RWPE2 (cell line): ENCODE data around the gene RGS7.

Experiments used
- ATAC-seq: fragments of 200-7000 bp; cut with Tn5 transposase; 3 replicates; pipeline ENCODE4 v1.9.1; 2021; ENCODE audit warnings: low read depth
- DNase-seq: peaks from one replicate; pipeline ENCODE4 v3.0.0-alpha.2; 2020; ENCODE audit warnings: low spot score
- H3K27ac ChIP-seq: fragments of 450-650 bp; 2 replicates; pipeline ENCODE4 v1.5.1; 2017; ENCODE audit warnings: mild to moderate bottlenecking; ENCODE audit not compliant: poor library complexity, severe bottlenecking
- H3K27me3 ChIP-seq: fragments of 250-450 bp; sonication (Bioruptor Pico); 2 replicates; pipeline ENCODE4 v1.5.1; 2021; ENCODE audit warnings: mild to moderate bottlenecking, moderate library complexity; ENCODE audit not compliant: insufficient read depth, poor library complexity, severe bottlenecking
- H3K36me3 ChIP-seq: fragments of 250-450 bp; sonication (Bioruptor Pico); 2 replicates; pipeline ENCODE4 v1.5.1; 2020; ENCODE audit warnings: low read depth, mild to moderate bottlenecking, moderate library complexity
- H3K4me1 ChIP-seq: fragments of 250-450 bp; sonication (Bioruptor Pico); 2 replicates; pipeline ENCODE4 v1.5.1; 2021; ENCODE audit warnings: mild to moderate bottlenecking, moderate library complexity; ENCODE audit not compliant: insufficient read depth, poor library complexity, severe bottlenecking
- H3K4me3 ChIP-seq: fragments of 250-450 bp; sonication (Bioruptor Pico); 2 replicates; pipeline ENCODE4 v1.5.1; 2021; ENCODE audit warnings: mild to moderate bottlenecking, moderate library complexity; ENCODE audit not compliant: severe bottlenecking
- H3K9me3 ChIP-seq: fragments of 250-450 bp; sonication (Bioruptor Pico); 2 replicates; pipeline ENCODE4 v1.5.1; 2021; ENCODE audit warnings: mild to moderate bottlenecking, moderate library complexity; ENCODE audit not compliant: severe bottlenecking
- TF ChIP-seq, protein P1 (sequence below): fragments of 450-650 bp; IDR thresholded peaks from one replicate; pipeline ENCODE4 v1.5.1; 2017; ENCODE audit warnings: mild to moderate bottlenecking, moderate library complexity; ENCODE audit not compliant: poor library complexity, severe bottlenecking

RGS7 gene

DNA sequence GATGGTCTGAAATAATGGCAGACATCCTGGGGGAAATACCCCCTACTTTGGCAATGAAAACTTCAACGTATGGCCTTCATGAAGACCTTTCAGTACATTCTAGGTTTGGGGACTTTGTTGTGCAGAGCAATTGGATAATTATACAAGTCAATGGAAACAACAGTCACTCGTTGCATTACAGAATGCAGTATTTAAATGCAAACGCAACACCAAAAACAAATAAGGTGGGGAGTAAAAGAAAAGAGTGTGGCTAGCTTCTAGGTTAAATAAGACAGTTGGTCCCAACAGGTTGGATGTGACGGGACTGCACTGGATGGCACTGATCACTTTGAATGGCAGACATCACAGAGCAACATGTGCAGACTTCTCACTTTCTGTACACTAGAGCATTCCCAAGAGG is 386.8 kb downstream of the RGS7 start:
- TF ChIP-seq, protein P1, sequence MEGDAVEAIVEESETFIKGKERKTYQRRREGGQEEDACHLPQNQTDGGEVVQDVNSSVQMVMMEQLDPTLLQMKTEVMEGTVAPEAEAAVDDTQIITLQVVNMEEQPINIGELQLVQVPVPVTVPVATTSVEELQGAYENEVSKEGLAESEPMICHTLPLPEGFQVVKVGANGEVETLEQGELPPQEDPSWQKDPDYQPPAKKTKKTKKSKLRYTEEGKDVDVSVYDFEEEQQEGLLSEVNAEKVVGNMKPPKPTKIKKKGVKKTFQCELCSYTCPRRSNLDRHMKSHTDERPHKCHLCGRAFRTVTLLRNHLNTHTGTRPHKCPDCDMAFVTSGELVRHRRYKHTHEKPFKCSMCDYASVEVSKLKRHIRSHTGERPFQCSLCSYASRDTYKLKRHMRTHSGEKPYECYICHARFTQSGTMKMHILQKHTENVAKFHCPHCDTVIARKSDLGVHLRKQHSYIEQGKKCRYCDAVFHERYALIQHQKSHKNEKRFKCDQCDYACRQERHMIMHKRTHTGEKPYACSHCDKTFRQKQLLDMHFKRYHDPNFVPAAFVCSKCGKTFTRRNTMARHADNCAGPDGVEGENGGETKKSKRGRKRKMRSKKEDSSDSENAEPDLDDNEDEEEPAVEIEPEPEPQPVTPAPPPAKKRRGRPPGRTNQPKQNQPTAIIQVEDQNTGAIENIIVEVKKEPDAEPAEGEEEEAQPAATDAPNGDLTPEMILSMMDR: no peak
- Histone ChIP-seq H3K27ac (no peak overlapping the region), H3K9me3 (no peaks in the 10 kb centered on the region), H3K4me1 (no peaks in the 10 kb centered on the region), H3K4me3 (no peak overlapping the region), H3K36me3 (no peaks in the 10 kb centered on the region), H3K27me3 (peaks cover 11% of the 10 kb centered on the region)
- ATAC-seq (no peak), DNase-seq (no peak)

DNA sequence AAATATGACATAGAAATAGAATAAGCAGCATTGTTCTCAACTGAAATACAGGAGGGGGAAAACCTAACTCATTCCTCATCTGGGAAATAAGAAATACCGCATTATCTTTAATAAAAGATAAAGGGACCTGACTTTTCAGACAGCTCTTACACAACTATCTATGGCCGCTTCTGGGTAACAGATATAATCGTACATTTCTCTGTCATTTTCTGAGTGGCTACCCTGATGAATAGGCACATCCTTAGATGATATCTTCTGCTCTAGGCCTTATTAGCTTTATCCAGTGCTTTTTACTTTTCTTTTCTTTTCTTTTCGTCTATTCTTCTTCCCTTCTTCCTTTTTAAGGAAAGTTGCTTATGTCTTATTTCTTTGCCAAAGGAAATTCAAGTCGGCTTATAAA is 388.1 kb downstream of the RGS7 start:
- no peak for ATAC-seq

DNA sequence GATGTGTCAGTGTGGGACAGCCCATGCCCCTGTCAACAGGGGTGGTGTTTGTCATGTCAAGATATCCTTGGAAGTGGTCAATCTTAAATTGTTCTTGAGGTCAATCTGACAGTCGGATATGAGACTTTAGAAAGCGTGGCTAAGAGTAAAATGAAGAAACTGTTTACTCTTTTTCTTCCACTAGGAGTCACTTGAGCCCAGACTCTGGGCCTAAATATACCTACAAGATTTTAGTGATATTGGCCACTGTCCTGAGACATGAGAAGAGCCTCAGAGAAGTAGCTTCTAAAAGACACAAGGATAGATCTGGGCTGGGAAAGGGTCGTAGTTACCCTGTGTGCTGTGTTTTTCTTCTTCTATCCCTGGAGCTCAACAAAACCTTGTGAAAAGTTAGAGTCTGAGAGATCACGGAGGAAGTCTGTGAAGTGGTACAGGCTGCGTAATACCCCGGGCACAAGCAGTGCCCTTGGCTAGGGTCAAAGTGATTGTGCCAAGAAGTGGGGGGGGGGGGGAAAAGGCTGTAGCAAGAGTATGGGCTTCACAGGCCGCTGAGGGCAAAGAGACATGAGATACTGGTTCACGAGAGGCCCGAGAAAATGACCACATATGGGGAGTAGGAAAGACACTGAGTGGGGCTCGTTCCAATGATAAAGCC is 389.8 kb downstream of the RGS7 start:
- Histone ChIP-seq H3K36me3 (no peaks in the 10 kb centered on the region), H3K4me1 (no peaks in the 10 kb centered on the region), H3K27me3 (peaks cover 11% of the 10 kb centered on the region), H3K4me3 (no peak overlapping the region), H3K9me3 (no peaks in the 10 kb centered on the region), H3K27ac (no peak overlapping the region)
- TF ChIP-seq, protein P1: peak; percentile 26
- DNase-seq (no peak), ATAC-seq (no peak)

More for the DNA sequence above, 388.1 kb downstream of the RGS7 start:
- no peak for DNase-seq
- Histone ChIP-seq H3K27me3 (peaks cover 11% of the 10 kb centered on the region), H3K4me1 (no peaks in the 10 kb centered on the region), H3K36me3 (no peaks in the 10 kb centered on the region), H3K4me3 (no peak overlapping the region), H3K27ac (no peak overlapping the region), H3K9me3 (no peaks in the 10 kb centered on the region)
- TF ChIP-seq, protein P1: no peak

DNA sequence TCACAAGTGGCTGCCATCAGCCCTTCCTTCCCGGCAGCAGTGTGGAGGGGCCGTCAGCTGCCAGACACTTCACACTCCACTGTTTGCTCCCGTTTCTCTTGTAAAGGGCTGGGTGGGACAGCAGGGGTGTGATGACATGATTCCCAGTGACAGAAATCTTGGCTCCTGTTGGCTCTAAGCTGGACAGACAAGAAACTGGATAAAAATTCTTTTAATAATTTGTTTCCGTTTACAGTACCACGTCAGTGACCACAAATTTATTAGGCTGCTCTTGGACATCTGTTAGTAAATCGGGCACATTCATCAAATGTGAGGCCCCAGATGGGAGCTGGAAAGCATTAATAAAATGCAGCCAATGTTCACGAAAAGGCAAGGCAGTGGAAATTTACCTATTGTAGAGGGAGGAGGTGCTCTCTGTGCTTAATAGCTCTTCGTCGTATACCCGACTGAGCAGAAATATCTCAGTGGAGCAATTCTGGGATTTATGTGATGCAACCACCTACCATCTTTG is 391.4 kb downstream of the RGS7 start:
- no peak overlapping the region for H3K4me3 ChIP-seq
- H3K27me3 ChIP-seq: peaks cover 11% of the 10 kb centered on the region
- no peak overlapping the region for H3K27ac ChIP-seq
- DNase-seq (no peak), ATAC-seq (no peak)
- H3K4me1 ChIP-seq: no peaks in the 10 kb centered on the region
- no peaks in the 10 kb centered on the region for H3K36me3 ChIP-seq
- no peaks in the 10 kb centered on the region for H3K9me3 ChIP-seq
- TF ChIP-seq, protein P1: no peak

DNA sequence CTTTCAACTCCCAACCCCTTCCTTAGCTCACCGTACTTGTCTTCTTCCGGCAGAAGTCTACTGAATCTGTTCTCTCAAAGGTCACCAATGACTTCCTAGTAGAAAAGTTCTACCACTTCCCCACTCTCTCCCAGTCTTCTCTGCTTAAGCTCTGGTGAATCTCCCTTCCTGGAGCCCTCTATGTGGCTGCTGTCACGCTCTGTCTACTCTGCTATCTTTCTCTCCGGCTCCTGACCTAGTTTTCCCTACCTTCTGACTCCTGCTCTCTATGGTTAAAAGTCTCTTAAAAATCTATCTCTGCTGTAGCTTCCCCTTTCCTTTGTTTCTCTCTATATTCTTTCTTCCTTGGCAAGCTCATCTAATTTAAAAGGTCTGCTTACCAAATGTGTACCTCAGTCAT is 394.9 kb downstream of the RGS7 start:
- ATAC-seq (no peak), DNase-seq (no peak)
- Histone ChIP-seq H3K4me3 (no peak overlapping the region), H3K27me3 (peaks cover 11% of the 10 kb centered on the region), H3K9me3 (no peaks in the 10 kb centered on the region), H3K36me3 (no peaks in the 10 kb centered on the region), H3K27ac (no peak overlapping the region), H3K4me1 (no peaks in the 10 kb centered on the region)
- TF ChIP-seq, protein P1: no peak
